ENCODE results near the gene HSD11B1.

DNA sequence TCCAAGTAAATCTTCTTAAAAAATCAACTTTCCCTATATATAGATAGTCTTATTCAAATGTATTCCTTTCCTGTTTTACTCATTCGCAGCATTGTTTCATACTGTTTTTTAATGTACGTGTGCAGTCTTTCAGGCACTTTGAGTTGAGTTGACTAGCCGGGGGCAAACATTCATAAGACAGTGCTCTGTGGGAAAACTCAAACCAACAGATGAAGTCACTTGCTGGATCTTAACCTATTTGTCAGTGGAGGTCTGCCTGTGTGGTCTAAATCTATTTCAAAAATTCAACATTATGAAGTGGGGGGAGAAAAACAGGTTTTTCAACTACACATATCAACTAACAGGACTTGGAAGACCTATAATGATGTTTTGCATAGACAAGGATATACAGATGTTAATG is 6.2 kb downstream of the HSD11B1 start:
- no peak for TF ChIP-seq POLR2A (IDR thresholded peaks at IDR 0.05)
- TF ChIP-seq, protein P1, sequence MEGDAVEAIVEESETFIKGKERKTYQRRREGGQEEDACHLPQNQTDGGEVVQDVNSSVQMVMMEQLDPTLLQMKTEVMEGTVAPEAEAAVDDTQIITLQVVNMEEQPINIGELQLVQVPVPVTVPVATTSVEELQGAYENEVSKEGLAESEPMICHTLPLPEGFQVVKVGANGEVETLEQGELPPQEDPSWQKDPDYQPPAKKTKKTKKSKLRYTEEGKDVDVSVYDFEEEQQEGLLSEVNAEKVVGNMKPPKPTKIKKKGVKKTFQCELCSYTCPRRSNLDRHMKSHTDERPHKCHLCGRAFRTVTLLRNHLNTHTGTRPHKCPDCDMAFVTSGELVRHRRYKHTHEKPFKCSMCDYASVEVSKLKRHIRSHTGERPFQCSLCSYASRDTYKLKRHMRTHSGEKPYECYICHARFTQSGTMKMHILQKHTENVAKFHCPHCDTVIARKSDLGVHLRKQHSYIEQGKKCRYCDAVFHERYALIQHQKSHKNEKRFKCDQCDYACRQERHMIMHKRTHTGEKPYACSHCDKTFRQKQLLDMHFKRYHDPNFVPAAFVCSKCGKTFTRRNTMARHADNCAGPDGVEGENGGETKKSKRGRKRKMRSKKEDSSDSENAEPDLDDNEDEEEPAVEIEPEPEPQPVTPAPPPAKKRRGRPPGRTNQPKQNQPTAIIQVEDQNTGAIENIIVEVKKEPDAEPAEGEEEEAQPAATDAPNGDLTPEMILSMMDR (IDR thresholded peaks at IDR 0.05), result no peak

All from body of pancreas (tissue), 4 donors.